Measurements from ENCODE around the gene RBM47. TPM values are rescaled to one million over a fixed set of nuclear protein-coding genes. Genes with fewer than 3 reads are reported as not detected.

The RBM47 gene
- total RNA-seq, 2 donors from 2014 or later = 4.4 to 13.7 TPM

GRCh38 chr4:40595981-40596380 is 33.7 kb downstream of the RBM47 start:
- no peaks in the 10 kb centered on the region for H3K9me3 ChIP-seq
- no peaks in the 10 kb centered on the region for H3K4me1 ChIP-seq
- TF ChIP-seq CTCF (IDR thresholded peaks at IDR 0.05) = no peak
- no peaks in the 10 kb centered on the region for H3K27me3 ChIP-seq
- no peaks in the 10 kb centered on the region for H3K36me3 ChIP-seq
- no peak overlapping the region for H3K27ac ChIP-seq
- H3K4me3 ChIP-seq = no peak overlapping the region
- DNase-seq (ENCODE audit: low spot score) = no peak

GRCh38 chr4:40594261-40595178 is 35.1 kb downstream of the RBM47 start:
- TF ChIP-seq CTCF (IDR thresholded peaks at IDR 0.05) = no peak
- H3K4me1 ChIP-seq = no peaks in the 10 kb centered on the region
- H3K27me3 ChIP-seq = no peaks in the 10 kb centered on the region
- no peak overlapping the region for H3K4me3 ChIP-seq
- H3K27ac ChIP-seq = no peak overlapping the region
- no peak for DNase-seq (ENCODE audit: low spot score)
- H3K9me3 ChIP-seq = no peaks in the 10 kb centered on the region
- H3K36me3 ChIP-seq = no peaks in the 10 kb centered on the region

GRCh38 chr4:40592034-40592433 is 37.6 kb downstream of the RBM47 start:
- Histone ChIP-seq H3K27ac (no peak overlapping the region), H3K9me3 (no peaks in the 10 kb centered on the region), H3K27me3 (no peaks in the 10 kb centered on the region), H3K4me1 (no peaks in the 10 kb centered on the region), H3K36me3 (no peaks in the 10 kb centered on the region), H3K4me3 (no peak overlapping the region)
- no peak for TF ChIP-seq CTCF (IDR thresholded peaks at IDR 0.05)
- DNase-seq (ENCODE audit: low spot score) = no peak

GRCh38 chr4:40587826-40588225 is 41.8 kb downstream of the RBM47 start:
- TF ChIP-seq CTCF (IDR thresholded peaks at IDR 0.05) = no peak
- no peak overlapping the region for H3K27ac ChIP-seq
- DNase-seq (ENCODE audit: low spot score) = peak; percentile 67

GRCh38 chr4:40587351-40587750 is 42.3 kb downstream of the RBM47 start:
- Histone ChIP-seq H3K27me3 (no peaks in the 10 kb centered on the region), H3K9me3 (no peaks in the 10 kb centered on the region), H3K27ac (no peak overlapping the region), H3K36me3 (no peaks in the 10 kb centered on the region), H3K4me3 (no peak overlapping the region), H3K4me1 (no peaks in the 10 kb centered on the region)
- TF ChIP-seq CTCF (IDR thresholded peaks at IDR 0.05) = no peak
- DNase-seq (ENCODE audit: low spot score) = no peak

More at GRCh38 chr4:40587826-40588225, 41.8 kb downstream of the RBM47 start:
- H3K4me3 ChIP-seq = no peak overlapping the region
- H3K9me3 ChIP-seq = no peaks in the 10 kb centered on the region
- H3K4me1 ChIP-seq = no peaks in the 10 kb centered on the region
- H3K36me3 ChIP-seq = no peaks in the 10 kb centered on the region
- no peaks in the 10 kb centered on the region for H3K27me3 ChIP-seq

Measured in right atrium auricular region (tissue), 2 donors.